Hepatocyte (in vitro differentiated cells): Measurements from ENCODE around the gene RFTN1. TPM values are rescaled to one million over a fixed set of nuclear protein-coding genes. Genes with fewer than 3 reads are reported as not detected.

ENCODE experiments used
- DNase-seq: peaks from one replicate; pipeline ENCODE4 v3.0.0-alpha.2; 2016; ENCODE audit warnings: low spot score
- H2AFZ ChIP-seq: fragments of 200-600 bp; sonication (generic); 2 replicates; pipeline ENCODE4 v1.6.0; 2016; ENCODE audit warnings: antibody characterized with exemption, mild to moderate bottlenecking
- H3K27ac ChIP-seq: fragments of 200-600 bp; sonication (generic); 2 replicates; pipeline ENCODE4 v1.5.1; 2016; ENCODE audit warnings: mild to moderate bottlenecking
- H3K27me3 ChIP-seq: fragments of 200-600 bp; sonication (generic); 2 replicates; pipeline ENCODE4 v1.6.1; 2016
- H3K36me3 ChIP-seq: fragments of 200-600 bp; sonication (generic); replicated peaks from 2 replicates; pipeline ENCODE4 v1.5.1; 2016; ENCODE audit warnings: low read depth; ENCODE audit not compliant: insufficient read depth
- H3K4me1 ChIP-seq: fragments of 200-600 bp; sonication (generic); 2 replicates; pipeline ENCODE4 v1.5.1; 2016; ENCODE audit warnings: mild to moderate bottlenecking, moderate library complexity; ENCODE audit not compliant: insufficient read depth
- H3K4me2 ChIP-seq: fragments of 200-600 bp; sonication (generic); 2 replicates; pipeline ENCODE4 v1.6.0; 2016
- H3K4me3 ChIP-seq: fragments of 200-600 bp; sonication (generic); 2 replicates; pipeline ENCODE4 v1.5.1; 2016; ENCODE audit warnings: mild to moderate bottlenecking
- H3K79me2 ChIP-seq: fragments of 200-600 bp; sonication (generic); 2 replicates; pipeline ENCODE4 v1.6.0; 2017; ENCODE audit warnings: mild to moderate bottlenecking
- H3K9me2 ChIP-seq: fragments of 200-600 bp; sonication (generic); replicated peaks from 2 replicates; pipeline ENCODE4 v1.6.0; 2017; ENCODE audit warnings: mild to moderate bottlenecking; ENCODE audit not compliant: insufficient read depth
- H3K9me3 ChIP-seq: fragments of 200-600 bp; sonication (generic); 2 replicates; pipeline ENCODE4 v1.5.1; 2016; ENCODE audit warnings: low read depth, mild to moderate bottlenecking
- H4K20me1 ChIP-seq: fragments of 200-600 bp; sonication (generic); 2 replicates; pipeline ENCODE4 v1.6.0; 2016; ENCODE audit warnings: mild to moderate bottlenecking; ENCODE audit not compliant: insufficient read depth, poor library complexity, severe bottlenecking
- EZH2 ChIP-seq: fragments of 200-600 bp; sonication (generic); IDR thresholded peaks from 2 replicates; pipeline ENCODE4 v1.6.1; 2016; ENCODE audit warnings: antibody characterized with exemption, mild to moderate bottlenecking, borderline replicate concordance
- EZH2phosphoT487 ChIP-seq: fragments of 200-600 bp; sonication (generic); IDR thresholded peaks from one replicate; pipeline ENCODE4 v1.6.1; 2018; ENCODE audit warnings: antibody characterized with exemption, mild to moderate bottlenecking, low read depth, moderate library complexity; ENCODE audit not compliant: unreplicated experiment, severe bottlenecking
- WGBS: methylation state at CpG from one replicate; pipeline ENCODE4 v1.1.6; 2016; ENCODE audit warnings: low lambda C conversion rate; ENCODE audit errors: missing lambda C conversion rate; 5-methylcytosine and 5-hydroxymethylcytosine counted together
- polyA plus RNA-seq: library from polyadenylated mRNA; unstranded; fragments of >200 nt; fragmentation: Nextera tagmentation; extraction: Ambion mirVana; gene quantifications from 2 replicates; pipeline ENCODE4 v1.2.1, GENCODE V29; 2016
- total RNA-seq: library from RNA; depleted of rRNA; stranded (reverse); fragments of >200 nt; gene quantifications from 2 replicates; pipeline ENCODE4 v1.2.3, GENCODE V29; 2014
- TF ChIP-seq, protein P1 (sequence below): fragments of 200-600 bp; sonication (generic); IDR thresholded peaks from 2 replicates; pipeline ENCODE4 v1.5.1; 2016; ENCODE audit warnings: antibody characterized with exemption, mild to moderate bottlenecking; ENCODE audit not compliant: poor library complexity

The RFTN1 gene
- total and polyA plus RNA-seq, 2 experiments from 2014 or later = 10.0 to 14.9 TPM

DNA sequence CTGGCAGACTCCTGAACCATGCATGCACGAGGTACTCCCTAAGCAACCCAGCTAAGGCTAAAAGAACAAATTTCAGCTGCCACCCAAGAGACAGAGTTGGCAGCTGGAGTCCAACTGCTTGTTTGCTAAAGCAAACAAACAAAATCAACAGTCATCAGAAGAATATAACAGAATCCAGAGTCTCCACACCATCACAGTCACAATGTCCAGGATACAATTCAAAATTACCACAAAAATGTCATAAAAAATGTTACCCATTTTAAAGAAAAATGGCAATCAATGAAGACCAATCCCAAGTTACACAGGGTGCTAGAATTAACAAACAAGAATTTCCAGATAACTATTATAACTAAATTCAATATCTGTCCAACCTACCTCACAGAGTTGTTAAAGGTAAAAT, 42.9 kb downstream of the RFTN1 start:
- H3K27me3 ChIP-seq = no peaks in the 10 kb centered on the region
- 94% methylated on average over 1 of the region's 1 CpG for WGBS
- DNase-seq = no peak

DNA sequence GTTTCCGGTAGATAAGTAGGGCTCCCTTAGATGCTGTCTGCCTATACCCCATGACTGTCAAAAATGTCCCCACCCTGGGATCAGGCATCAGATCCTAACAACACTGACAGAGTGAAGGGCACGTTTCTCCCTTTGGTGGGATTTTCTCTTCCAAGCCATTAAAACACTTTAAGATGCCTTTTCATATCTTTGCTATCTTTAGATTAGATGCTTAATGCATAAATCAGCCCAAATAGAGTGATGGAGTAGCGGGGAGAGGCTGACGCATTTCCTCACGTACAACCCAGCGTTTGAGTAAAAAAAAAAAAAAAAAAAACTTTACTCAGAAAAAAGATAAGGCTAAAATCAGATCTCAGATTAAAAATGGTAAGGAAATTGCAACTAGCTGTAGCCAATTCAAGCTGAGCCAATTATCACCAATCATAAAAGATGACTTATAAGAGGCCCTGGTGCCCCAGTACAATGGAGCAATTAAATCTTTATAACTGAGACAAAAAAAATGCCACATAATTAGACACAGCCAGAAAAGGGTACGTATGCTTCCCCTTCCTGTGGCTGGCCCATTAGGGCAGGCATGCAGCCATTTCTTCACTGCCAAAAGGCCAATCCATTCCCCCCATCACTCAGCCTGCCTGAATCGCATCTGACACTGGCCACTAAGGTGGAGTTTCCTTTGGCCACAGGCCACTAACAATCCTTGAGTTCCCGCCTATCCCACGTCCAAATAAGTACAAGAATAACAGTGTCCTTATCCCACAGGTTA, 45.0 kb downstream of the RFTN1 start:
- no peak for DNase-seq

More for the DNA sequence above, 42.9 kb downstream of the RFTN1 start:
- H3K79me2 ChIP-seq = no peaks in the 10 kb centered on the region
- H3K9me2 ChIP-seq = no peaks in the 10 kb centered on the region
- no peaks in the 10 kb centered on the region for H3K9me3 ChIP-seq
- H3K4me3 ChIP-seq = no peak overlapping the region
- TF ChIP-seq EZH2phosphoT487 = no peak
- TF ChIP-seq, protein P1, sequence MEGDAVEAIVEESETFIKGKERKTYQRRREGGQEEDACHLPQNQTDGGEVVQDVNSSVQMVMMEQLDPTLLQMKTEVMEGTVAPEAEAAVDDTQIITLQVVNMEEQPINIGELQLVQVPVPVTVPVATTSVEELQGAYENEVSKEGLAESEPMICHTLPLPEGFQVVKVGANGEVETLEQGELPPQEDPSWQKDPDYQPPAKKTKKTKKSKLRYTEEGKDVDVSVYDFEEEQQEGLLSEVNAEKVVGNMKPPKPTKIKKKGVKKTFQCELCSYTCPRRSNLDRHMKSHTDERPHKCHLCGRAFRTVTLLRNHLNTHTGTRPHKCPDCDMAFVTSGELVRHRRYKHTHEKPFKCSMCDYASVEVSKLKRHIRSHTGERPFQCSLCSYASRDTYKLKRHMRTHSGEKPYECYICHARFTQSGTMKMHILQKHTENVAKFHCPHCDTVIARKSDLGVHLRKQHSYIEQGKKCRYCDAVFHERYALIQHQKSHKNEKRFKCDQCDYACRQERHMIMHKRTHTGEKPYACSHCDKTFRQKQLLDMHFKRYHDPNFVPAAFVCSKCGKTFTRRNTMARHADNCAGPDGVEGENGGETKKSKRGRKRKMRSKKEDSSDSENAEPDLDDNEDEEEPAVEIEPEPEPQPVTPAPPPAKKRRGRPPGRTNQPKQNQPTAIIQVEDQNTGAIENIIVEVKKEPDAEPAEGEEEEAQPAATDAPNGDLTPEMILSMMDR = no peak
- TF ChIP-seq EZH2 = no peak
- H3K4me2 ChIP-seq = no peak overlapping the region
- no peak overlapping the region for H3K27ac ChIP-seq
- no peaks in the 10 kb centered on the region for H3K4me1 ChIP-seq
- no peaks in the 10 kb centered on the region for H3K36me3 ChIP-seq
- H4K20me1 ChIP-seq = no peaks in the 10 kb centered on the region
- H2AFZ ChIP-seq = no peak overlapping the region

DNA sequence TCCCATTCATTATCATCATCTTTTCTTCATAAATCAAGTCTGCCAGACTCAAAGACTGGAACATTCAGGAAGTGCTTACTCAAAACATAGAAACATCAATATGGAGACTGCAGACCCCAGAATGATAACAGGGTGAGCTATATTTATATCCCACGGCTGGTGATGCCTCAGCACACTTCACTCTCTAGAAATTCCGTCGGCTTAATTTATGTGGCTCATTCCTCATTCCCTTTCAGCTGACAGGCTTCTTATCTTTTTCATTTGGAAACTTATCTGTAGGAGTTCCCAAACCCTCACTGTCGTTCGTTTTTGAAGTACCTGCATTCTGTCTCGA, 45.5 kb downstream of the RFTN1 start:
- Histone ChIP-seq H3K9me3 (no peaks in the 10 kb centered on the region), H4K20me1 (no peaks in the 10 kb centered on the region), H3K27ac (no peak overlapping the region), H2AFZ (no peak overlapping the region), H3K4me1 (no peaks in the 10 kb centered on the region), H3K79me2 (no peaks in the 10 kb centered on the region), H3K9me2 (no peaks in the 10 kb centered on the region), H3K36me3 (no peaks in the 10 kb centered on the region), H3K27me3 (no peaks in the 10 kb centered on the region), H3K4me2 (peak overlapping the region; percentile 47), H3K4me3 (no peak overlapping the region)
- TF ChIP-seq, protein P1 = no peak
- TF ChIP-seq EZH2 = no peak
- no peak for TF ChIP-seq EZH2phosphoT487
- 23% methylated on average over 6 of the region's 6 CpGs for WGBS
- no peak for DNase-seq

More for the DNA sequence above, 45.0 kb downstream of the RFTN1 start:
- Histone ChIP-seq H4K20me1 (no peaks in the 10 kb centered on the region), H3K4me3 (no peak overlapping the region), H3K79me2 (no peaks in the 10 kb centered on the region), H2AFZ (no peak overlapping the region), H3K4me2 (peak overlapping the region; percentile 47), H3K27me3 (no peaks in the 10 kb centered on the region), H3K4me1 (no peaks in the 10 kb centered on the region), H3K27ac (no peak overlapping the region), H3K36me3 (no peaks in the 10 kb centered on the region), H3K9me2 (no peaks in the 10 kb centered on the region), H3K9me3 (no peaks in the 10 kb centered on the region)
- TF ChIP-seq EZH2phosphoT487 = no peak
- TF ChIP-seq EZH2 = no peak
- TF ChIP-seq, protein P1 = no peak
- WGBS = 55% methylated on average over 10 of the region's 10 CpGs
